Measurements from ENCODE around the gene BAIAP2L2.
"Not testable (repeated sequence)": the region's sequence is repeated elsewhere in the genome, so short reads cannot be mapped to it uniquely, and the experiment has no call there.

BAIAP2L2 gene, protein sequence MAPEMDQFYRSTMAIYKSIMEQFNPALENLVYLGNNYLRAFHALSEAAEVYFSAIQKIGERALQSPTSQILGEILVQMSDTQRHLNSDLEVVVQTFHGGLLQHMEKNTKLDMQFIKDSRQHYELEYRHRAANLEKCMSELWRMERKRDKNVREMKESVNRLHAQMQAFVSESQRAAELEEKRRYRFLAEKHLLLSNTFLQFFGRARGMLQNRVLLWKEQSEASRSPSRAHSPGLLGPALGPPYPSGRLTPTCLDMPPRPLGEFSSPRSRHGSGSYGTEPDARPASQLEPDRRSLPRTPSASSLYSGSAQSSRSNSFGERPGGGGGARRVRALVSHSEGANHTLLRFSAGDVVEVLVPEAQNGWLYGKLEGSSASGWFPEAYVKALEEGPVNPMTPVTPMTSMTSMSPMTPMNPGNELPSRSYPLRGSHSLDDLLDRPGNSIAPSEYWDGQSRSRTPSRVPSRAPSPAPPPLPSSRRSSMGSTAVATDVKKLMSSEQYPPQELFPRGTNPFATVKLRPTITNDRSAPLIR

DNA sequence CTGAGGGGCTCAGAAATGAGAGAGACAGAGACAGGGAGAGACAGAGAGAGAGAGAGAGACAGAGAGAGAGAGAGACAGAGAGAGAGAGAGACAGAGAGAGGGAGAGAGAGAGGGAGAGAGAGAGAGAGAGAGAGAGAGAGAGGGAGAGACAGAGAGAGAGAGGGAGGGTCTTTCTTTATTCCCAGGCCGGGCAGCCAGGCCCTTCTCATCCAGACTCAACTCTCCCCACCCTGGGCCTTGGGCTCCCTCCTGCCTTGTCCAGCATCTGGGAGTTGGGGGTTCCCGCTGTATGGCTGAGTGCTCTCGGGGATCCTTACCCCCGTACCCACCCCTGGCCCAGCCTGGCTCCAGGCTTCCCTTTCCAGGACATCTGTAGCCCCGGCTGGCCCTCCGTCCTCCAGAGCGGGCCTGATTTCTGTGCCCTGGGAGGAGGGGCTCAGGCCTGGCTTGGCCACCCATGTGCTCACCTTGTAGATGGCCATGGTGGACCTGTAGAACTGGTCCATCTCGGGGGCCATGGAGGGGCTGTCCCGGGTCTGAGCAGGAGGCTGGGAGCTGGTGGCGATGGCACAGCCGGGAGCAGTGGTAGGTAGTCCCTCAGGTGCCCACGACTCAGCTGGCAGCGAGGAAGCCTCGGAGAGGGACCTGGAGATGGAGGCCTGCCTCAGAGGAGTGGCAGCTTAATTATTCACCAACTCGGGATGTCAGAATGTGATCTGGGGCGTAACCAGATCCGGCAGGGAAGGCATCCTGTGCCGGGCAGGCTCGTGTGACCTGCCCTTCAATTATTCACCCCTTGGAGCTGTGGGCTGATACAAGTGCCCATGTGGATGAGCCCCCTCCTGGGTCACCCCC lies at the start of gene BAIAP2L2:
Gene BAIAP2L2 (minus strand): TSS at position 677 of the 855 bp plus-strand sequence. CDS start 159 bp downstream, at position 518.
- no peak for DNase-seq (ENCODE audit: low read depth)

DNA sequence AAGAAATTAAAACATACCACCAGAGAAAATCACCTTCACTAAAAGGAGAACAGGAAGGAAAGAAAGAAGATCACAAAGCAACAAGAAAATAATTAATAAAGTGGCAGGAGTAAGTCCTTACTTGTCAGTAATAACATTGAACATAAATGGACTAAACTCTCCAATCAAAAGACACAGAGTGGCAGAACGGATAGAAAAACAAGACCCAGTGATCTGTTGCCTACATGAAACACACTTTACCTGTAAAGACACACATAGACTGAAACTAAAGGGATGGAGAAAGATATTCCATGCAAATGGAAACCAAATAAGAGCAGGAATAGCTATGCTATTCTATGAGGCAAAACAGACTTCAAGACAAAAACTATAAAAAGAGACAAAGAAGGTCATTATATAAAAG lies 45.2 kb upstream of the BAIAP2L2 start:
- DNase-seq (ENCODE audit: low read depth) = no peak

DNA sequence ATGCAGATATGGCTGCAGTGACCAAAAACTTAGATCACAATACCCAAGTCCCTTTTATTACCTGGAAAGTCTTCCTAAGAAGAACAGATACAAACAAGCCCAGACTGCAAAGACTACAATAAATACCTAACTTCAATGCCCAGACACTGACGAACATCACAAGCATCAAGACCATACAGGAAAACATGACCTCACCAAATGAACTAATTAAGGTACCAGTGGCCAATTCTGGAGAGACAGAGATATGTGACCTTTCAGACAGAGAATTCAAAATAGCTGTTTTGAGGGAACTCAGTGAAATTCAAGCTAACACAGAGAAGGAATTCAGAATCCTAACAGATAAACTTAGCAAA lies 44.1 kb upstream of the BAIAP2L2 start:
- DNase-seq (ENCODE audit: low read depth) = not testable (repeated sequence)

DNA sequence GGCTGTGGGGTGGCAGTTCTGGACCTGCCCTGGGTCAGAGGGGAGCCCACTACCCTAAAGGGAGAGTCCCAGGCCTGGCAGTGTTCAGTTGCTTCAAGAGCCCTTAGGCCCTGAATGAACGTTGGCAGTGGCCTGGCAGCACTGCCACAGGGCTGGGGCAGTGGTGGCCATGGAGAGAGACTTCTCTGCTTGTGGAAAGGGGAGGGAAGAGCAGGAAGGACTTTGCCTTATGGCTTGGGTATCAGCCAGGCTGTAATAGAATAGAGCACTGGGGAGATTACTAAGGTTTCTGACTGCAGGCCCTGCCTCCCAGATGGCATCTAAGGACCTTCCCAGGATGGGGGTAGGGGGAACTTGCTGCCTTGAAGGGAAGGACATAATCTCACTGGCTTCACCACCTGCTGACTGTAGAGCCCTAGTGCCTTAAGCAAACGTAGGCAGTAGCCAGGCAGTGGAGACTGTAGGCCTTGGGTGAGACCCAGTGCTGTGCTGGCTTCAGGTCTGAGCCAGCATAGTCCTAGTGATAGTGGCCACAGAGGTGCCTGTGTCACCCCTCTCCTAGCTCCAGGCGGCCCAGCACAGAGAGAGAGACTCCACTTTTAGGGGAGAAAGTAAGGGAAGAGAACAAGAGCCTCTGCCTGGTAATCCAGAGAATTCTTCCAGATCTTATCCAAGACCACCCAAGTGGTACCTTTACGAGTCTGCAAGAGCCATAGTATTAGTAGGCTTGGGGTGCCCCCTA lies 43.5 kb upstream of the BAIAP2L2 start:
- no peak for DNase-seq (ENCODE audit: low read depth)

DNA sequence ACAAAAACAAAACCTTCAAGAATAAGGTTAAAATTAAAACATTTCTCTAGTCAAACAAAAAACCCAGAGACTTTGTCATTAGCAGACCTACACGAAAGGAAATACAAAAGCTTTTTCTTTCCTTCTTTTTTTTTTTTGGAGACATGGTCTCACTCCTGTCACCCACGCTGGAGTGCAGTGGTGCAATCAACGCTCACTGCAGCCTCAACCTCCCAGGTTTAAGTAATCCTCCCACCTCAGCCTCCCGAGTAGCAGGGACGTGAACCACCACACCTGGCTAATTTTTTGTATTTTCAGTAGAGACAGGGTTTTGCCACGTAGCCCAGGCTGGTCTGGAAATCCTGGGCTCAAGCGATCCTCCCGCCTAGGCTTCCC lies 40.6 kb upstream of the BAIAP2L2 start:
- no peak for DNase-seq (ENCODE audit: low read depth)

DNA sequence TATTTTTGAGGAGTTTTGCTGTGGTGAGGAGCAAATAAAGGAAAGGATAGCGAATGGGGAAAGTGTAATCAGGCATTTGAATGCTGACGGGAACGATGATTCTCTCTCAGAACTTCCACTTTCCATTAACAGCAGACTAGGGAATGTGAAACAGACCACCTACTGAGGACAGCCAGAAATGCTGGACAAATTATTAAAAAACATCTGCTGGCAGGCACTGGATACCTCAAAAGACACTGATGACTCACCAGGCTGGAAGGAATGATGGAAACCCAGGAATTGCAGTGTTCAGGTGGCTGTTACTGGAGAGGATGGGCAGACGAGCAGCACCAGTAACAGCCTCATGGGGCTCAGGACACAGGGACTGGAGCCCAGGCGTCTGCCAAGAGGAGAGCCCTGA lies 37.8 kb upstream of the BAIAP2L2 start:
- DNase-seq (ENCODE audit: low read depth) = no peak

DNA sequence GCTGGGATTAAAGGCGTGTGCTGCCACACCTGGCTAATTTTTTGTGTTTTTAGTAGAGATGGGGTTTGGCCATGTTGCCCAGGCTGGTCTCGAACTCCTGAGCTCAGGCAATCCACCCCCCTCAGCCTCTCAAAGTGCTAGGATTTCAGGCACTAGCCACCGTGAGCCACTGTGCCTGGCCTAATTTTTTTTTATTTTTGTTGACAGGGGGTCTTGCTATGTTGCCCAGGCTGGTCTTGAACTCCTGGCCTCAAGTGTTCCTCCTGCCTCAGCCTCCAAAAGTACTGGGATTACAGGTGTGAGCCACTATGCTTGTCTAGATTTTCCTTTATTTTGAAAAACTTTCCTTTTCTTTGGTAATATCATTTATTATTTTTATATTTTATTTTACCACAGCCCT lies 35.7 kb upstream of the BAIAP2L2 start:
- not testable (repeated sequence) for DNase-seq (ENCODE audit: low read depth)

DNA sequence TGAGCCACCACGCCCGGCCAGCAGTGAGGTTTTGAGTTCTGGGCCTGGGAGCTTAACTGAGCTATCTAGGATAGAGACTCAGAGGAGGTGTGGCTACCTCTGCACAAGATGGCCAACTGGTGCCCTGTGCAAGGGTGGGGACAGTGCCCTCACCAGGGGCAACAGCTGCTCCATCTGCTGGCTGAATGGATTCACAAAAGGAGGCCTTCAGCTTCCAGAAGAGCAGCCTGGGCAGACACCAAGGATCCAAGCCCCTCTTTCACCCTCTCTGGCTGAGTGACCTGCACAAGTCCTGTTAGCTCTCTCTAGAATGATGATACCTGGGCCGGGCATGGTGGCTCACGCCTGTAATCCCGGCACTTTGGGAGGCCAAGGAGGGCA lies 33.5 kb upstream of the BAIAP2L2 start:
- no peak for DNase-seq (ENCODE audit: low read depth)

DNA sequence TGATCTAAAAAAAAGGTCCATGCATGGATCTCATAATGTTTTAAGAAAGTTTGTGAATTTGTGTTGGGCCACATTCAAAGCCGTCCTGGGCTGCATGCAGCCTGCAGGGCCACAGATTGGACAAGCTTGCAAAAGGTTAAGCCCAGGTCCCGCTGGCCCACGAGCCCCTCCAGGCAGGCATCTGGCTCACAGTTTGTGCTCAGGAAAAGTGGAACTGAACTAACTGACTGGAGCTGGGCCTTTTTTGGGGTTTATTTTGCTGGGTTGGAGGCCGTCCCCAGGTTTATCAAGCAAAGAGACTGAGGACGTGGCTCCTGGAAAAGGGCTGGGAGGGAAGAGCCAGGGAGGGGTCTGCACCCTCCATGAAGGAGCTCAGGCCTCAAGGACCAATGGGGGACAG lies 32.1 kb upstream of the BAIAP2L2 start:
- no peak for DNase-seq (ENCODE audit: low read depth)

DNA sequence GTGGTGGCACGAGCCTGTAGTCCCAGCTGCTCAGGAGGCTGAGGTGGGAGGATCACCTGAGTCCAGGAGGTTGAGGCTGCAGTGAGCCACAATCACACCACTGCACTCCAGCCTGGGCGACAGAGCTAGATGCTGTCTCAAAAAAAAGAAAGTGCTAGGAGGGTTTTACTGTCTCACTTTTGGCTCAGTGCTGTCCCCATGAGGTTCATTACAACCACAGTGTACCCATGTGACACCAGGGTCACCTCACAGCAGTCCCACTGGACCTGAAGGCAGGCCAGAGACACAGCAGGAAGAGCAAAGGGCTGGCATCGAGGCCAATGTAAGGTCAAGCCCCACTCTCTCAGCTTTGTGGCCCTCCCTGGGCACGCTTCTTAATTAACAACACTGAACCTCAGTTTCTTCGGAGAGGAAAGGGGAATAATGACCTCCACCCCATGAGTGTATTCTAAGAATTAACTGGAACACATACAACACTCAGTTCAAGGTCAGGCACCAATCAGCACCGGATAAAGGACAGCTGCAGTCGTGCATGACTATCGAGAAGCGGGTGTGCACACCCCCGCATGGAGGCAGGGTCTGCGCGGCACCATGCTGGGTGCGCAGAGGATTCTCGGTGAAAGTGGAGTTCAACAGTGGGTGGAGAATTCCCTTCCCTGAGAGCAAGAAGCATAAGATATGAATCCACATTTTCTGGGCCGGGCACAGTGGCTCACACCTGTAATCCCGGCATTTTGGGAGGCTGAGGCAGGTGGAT lies 30.9 kb upstream of the BAIAP2L2 start:
- DNase-seq (ENCODE audit: low read depth) = no peak

DNA sequence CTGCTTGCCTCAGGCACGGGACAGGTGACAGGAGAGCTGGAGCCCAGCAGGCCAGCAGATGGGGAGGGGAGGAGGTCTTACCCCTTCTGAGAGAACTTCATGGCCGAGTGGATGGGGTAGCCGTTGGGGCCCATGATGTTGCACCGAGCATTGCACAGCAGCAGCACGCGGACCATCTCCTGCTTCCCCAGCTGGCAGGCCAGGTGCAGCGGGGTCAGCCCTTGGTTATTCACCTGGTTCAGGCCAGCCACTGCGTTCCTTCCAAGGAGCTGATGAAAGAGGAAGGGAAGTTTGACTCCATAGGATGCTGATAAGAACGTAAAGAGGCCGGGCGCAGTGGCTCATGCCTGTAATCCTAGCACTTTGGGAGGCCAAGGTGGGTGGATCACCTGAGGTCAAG lies 29.4 kb upstream of the BAIAP2L2 start:
- DNase-seq (ENCODE audit: low read depth) = no peak

DNA sequence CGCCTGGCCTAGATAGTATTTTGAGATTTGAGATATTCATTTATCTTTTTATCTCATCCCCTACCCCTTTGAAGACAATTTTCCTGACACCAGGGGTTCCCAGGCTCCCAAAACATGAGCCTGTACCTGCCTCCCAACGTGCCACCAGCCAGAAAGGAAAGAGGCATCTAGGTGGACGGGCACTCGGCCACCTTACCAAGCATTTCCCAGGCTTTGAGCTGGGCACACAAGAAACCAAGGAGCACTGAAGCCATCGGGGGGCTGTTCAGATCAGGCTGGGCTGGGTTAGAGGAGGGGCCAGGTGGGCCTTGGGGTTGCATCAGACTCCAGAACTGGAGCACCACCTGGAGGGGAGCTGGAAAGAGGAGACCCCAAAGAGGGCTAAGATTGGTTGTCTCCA lies 28.5 kb upstream of the BAIAP2L2 start:
- no peak for DNase-seq (ENCODE audit: low read depth)

DNA sequence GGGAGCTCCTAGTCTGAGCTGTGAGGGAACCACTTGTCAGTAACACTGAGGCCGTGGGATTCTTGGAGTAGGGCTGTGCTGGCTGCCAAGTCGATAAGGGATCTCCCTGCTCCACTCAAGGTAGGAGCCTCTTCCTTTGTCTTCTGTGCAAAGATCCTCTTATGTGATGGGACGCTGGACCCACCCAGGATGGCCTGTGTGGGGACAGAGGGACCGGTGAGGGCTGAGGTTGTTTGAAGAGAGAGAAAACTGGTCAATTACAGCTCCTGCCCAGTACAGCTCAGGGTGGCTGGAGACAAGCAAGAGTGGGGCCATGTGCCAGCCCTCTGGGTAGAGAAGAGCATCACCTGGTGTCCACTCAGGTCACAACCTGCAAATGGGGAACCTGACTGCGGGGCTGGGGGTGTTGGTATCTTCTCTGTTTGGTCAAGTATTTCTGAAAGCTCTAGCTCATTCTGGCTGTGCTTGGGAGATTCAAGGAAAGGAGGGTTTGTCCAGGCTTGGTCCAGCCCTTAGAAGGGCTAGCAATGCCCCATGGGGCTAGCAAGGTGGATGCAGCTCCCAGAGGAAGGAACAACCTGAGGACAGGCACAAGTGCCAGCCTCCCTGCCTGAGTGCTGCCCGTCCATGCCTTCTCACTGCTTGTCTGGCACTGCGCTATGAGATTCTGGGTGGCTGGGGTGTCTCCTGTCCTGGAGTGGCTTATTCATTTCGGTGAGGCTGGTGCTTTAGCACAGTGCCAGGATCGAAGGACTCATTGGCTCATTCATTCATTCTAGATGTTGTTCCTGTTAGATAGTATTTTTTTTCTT lies 27.6 kb upstream of the BAIAP2L2 start:
- DNase-seq (ENCODE audit: low read depth) = no peak

DNA sequence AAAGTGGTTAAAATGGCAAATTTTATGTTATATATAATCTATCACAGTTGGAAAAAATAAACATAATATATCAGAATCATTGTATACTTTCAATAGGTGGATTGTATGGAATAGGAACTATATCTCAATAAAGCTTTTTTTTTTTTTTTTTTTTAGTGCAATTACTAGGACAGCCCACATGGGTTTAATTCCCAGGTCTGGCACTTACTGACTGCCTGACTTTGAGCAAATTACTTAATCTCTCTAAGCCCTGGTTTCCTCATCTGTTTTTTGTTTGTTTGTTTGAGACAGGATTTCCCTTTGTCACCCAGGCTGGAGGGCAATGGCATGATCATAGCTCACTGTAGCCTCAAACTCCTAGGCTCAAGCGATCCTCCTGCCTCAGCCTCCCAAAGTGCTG lies 26.1 kb upstream of the BAIAP2L2 start:
- no peak for DNase-seq (ENCODE audit: low read depth)

DNA sequence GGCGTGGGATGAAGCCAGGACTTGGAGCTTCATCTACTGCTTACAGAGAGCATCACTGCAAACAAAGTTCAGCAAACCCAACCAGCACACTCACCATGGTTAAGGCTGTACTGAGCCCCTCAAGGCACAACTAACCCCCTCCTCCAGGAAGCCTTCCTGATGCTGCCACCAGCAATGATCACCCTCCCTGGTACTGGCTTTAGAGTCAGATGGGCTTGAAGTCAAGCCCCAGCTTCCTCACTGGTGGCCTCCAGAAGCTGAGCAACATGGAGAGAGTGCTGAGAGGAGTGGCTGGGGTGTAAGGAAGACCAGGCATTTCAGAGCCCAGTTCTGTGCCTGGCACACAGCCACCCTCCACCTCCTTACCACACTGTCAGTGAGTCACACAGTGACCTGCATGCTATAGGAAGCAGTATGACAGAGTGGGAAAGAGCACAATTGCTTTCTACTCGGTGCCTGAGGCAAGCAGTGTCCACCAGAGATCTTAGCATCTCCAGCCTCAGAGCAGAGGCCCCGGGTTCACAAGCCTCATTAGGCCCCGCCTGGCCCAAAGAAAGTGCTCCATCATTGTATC lies 24.7 kb upstream of the BAIAP2L2 start:
- DNase-seq (ENCODE audit: low read depth) = no peak

DNA sequence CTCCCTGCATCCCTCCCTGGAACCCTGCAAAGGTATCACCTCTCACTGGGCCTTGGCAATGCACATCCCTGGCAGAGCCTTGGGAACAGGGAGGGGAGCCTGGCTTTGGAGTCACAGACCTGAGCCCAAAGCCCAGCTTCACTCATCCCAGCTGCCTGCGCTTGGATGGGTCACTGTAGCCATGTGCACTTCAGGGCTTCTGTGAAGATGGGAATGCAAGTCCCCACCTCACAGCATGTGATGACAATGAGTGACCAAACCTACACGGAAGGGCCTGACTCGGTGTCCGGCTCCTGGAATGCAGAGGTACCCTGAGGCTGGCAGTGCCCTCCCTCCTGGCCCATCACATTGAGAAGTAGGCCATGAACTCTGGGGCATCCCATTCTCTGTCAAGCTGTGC lies 22.8 kb upstream of the BAIAP2L2 start:
- no peak for DNase-seq (ENCODE audit: low read depth)

DNA sequence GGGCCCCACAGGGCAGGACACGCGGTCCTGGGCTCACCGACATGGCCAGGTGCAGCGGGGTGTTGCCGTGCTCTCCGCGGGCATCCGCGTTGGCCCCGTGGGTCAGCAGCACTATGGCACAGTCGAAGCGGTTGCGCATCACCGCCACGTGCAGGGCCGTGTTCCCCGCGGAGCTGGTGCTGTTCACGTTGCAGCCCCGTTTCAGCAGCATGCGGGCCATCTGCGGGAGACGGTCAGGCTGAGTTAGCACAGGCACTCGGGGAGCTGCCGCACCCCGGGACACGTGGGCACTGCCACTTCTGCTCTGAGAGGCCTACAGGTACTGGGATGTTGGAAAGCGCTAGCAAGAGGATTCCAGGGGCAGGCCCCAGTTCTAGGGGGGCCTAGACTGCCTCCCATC lies 22.3 kb upstream of the BAIAP2L2 start:
- no peak for DNase-seq (ENCODE audit: low read depth)

DNA sequence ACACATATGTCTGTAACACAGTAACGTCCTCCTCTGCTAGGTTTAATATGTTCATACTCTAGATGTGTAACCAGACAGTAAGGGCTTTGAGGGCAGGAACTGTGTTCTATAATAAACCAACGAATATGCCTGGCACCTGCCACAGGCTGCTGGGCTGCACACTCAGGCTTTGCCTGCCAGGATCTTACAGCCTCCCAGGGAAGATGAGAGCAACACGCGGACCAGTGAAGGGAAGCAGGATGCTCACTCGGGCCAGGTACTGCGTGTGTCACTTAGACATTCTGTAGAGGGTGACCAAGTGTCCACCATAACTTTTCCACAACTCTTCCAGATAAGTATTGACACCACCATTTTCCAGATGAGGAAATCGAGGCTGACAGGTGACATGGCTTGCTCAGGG lies 21.7 kb upstream of the BAIAP2L2 start:
- no peak for DNase-seq (ENCODE audit: low read depth)

DNA sequence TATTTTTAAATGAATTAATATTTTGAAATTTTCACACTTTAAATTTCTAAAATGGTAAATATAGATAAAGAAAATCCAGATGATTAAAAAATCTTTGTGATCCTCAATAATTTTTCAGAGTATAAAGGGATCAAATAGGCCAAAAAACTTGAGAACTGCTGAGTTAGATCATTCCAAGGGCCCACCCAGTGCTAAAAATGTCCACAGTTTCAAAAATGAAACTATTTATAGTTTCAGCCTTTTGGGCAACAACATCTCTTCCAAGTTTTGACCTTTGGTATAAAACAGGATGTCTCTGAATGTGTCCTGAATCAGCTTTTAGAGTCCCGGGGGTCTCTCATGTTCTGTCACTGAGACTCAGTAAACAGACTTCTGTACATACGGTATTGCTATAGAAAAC lies 20.9 kb upstream of the BAIAP2L2 start:
- DNase-seq (ENCODE audit: low read depth) = no peak

DNA sequence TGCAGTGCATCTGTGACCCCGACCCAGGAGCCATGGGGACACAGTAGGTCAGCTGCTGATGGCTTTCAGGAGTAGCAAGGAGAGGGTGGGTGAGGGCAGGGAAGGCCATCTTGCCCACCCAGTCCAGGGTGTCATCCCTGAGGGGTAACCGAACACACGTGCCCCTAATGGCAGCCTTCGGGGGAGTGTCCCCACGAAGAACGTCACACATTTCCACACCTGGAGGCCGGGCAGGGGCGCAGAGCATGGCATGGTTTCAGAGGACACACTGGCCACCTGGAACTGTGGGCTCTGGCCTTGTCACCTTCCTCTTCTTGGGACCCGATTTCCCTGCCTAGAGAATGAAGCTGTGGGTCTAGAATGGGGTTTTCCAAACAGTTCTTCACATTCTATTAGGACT lies 19.4 kb upstream of the BAIAP2L2 start:
- no peak for DNase-seq (ENCODE audit: low read depth)

DNA sequence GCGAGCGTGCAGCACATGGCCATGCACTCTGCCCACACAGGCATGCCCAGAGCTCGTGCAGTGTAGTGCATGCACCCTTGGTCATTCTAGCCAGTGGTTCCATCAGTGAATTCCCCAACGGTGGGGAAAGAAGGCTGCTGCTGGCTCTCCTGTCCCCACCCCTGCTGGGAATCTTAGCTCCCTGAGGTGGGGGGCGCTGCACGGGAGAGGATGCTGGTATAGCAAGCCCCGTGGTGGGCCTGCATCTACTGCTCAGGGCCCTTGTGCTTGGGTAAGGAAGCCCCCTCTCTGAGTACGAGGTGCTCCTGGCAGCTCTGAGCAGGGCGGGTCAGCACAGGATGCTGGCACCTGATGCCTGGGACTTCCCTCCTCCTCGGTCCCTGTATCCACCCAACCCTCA lies 18.5 kb upstream of the BAIAP2L2 start:
- DNase-seq (ENCODE audit: low read depth) = no peak
